RWPE2 (cell line): ENCODE data around the gene PTPRM.

Experiments
- ATAC-seq: fragments of 200-7000 bp; cut with Tn5 transposase; 3 replicates; pipeline ENCODE4 v1.9.1; 2021; ENCODE audit warnings: low read depth
- DNase-seq: peaks from one replicate; pipeline ENCODE4 v3.0.0-alpha.2; 2020; ENCODE audit warnings: low spot score
- H3K27ac ChIP-seq: fragments of 450-650 bp; 2 replicates; pipeline ENCODE4 v1.5.1; 2017; ENCODE audit warnings: mild to moderate bottlenecking; ENCODE audit not compliant: poor library complexity, severe bottlenecking
- H3K27me3 ChIP-seq: fragments of 250-450 bp; sonication (Bioruptor Pico); 2 replicates; pipeline ENCODE4 v1.5.1; 2021; ENCODE audit warnings: mild to moderate bottlenecking, moderate library complexity; ENCODE audit not compliant: insufficient read depth, poor library complexity, severe bottlenecking
- H3K36me3 ChIP-seq: fragments of 250-450 bp; sonication (Bioruptor Pico); 2 replicates; pipeline ENCODE4 v1.5.1; 2020; ENCODE audit warnings: low read depth, mild to moderate bottlenecking, moderate library complexity
- H3K4me1 ChIP-seq: fragments of 250-450 bp; sonication (Bioruptor Pico); 2 replicates; pipeline ENCODE4 v1.5.1; 2021; ENCODE audit warnings: mild to moderate bottlenecking, moderate library complexity; ENCODE audit not compliant: insufficient read depth, poor library complexity, severe bottlenecking
- H3K4me3 ChIP-seq: fragments of 250-450 bp; sonication (Bioruptor Pico); 2 replicates; pipeline ENCODE4 v1.5.1; 2021; ENCODE audit warnings: mild to moderate bottlenecking, moderate library complexity; ENCODE audit not compliant: severe bottlenecking
- H3K9me3 ChIP-seq: fragments of 250-450 bp; sonication (Bioruptor Pico); 2 replicates; pipeline ENCODE4 v1.5.1; 2021; ENCODE audit warnings: mild to moderate bottlenecking, moderate library complexity; ENCODE audit not compliant: severe bottlenecking
- CTCF ChIP-seq: fragments of 450-650 bp; IDR thresholded peaks from one replicate; pipeline ENCODE4 v1.5.1; 2017; ENCODE audit warnings: mild to moderate bottlenecking, moderate library complexity; ENCODE audit not compliant: poor library complexity, severe bottlenecking

Gene PTPRM

GRCh38 chr18:8361941-8362471, 794.9 kb downstream of the PTPRM start:
- no peak for ATAC-seq
- no peak for DNase-seq
- no peaks in the 10 kb centered on the region for H3K36me3 ChIP-seq
- H3K27ac ChIP-seq = no peak overlapping the region
- H3K4me3 ChIP-seq = no peak overlapping the region
- H3K27me3 ChIP-seq = no peaks in the 10 kb centered on the region
- H3K9me3 ChIP-seq = no peaks in the 10 kb centered on the region
- TF ChIP-seq CTCF = no peak
- no peaks in the 10 kb centered on the region for H3K4me1 ChIP-seq

GRCh38 chr18:8362863-8363262, 795.7 kb downstream of the PTPRM start:
- no peaks in the 10 kb centered on the region for H3K36me3 ChIP-seq
- DNase-seq (no peak), ATAC-seq (no peak)
- H3K27me3 ChIP-seq = no peaks in the 10 kb centered on the region
- TF ChIP-seq CTCF = no peak
- no peak overlapping the region for H3K4me3 ChIP-seq
- H3K4me1 ChIP-seq = no peaks in the 10 kb centered on the region
- H3K9me3 ChIP-seq = no peaks in the 10 kb centered on the region
- no peak overlapping the region for H3K27ac ChIP-seq

- H3K4me1 ChIP-seq = no peaks in the 10 kb centered on the region
- no peaks in the 10 kb centered on the region for H3K9me3 ChIP-seq
- no peak for DNase-seq
- H3K27ac ChIP-seq = no peak overlapping the region
- ATAC-seq = no peak
- no peak overlapping the region for H3K4me3 ChIP-seq
- H3K36me3 ChIP-seq = no peaks in the 10 kb centered on the region
- no peaks in the 10 kb centered on the region for H3K27me3 ChIP-seq
- no peak for TF ChIP-seq CTCF
Measured at GRCh38 chr18:8364385-8364784, 797.3 kb downstream of the PTPRM start.

- no peaks in the 10 kb centered on the region for H3K36me3 ChIP-seq
- no peak for TF ChIP-seq CTCF
- no peaks in the 10 kb centered on the region for H3K9me3 ChIP-seq
- H3K27ac ChIP-seq = no peak overlapping the region
- DNase-seq = no peak
- no peak overlapping the region for H3K4me3 ChIP-seq
- H3K4me1 ChIP-seq = no peaks in the 10 kb centered on the region
- no peaks in the 10 kb centered on the region for H3K27me3 ChIP-seq
- ATAC-seq = no peak
Measured at GRCh38 chr18:8365006-8365405, 797.9 kb downstream of the PTPRM start.

GRCh38 chr18:8365528-8365927, 798.4 kb downstream of the PTPRM start:
- Histone ChIP-seq H3K36me3 (no peaks in the 10 kb centered on the region), H3K4me3 (no peak overlapping the region), H3K4me1 (no peaks in the 10 kb centered on the region), H3K27ac (no peak overlapping the region), H3K9me3 (no peaks in the 10 kb centered on the region), H3K27me3 (no peaks in the 10 kb centered on the region)
- ATAC-seq = no peak
- DNase-seq = no peak
- no peak for TF ChIP-seq CTCF
